Hematopoietic multipotent progenitor cell treated with erythropoietin and hydrocortisone succinate and interleukin-3 and kit ligand, for 17 days (in vitro differentiated cells): ENCODE results near the gene GOLGA3.
"Not testable (repeated sequence)": the region's sequence is repeated elsewhere in the genome, so short reads cannot be mapped to it uniquely, and the experiment has no call there.

Source experiments
- DNase-seq: peaks from one replicate; pipeline ENCODE4 v3.0.0-alpha.2; 2015; ENCODE audit warnings: low spot score

Gene GOLGA3

GRCh38 chr12:132753670-132754069, 75.0 kb downstream of the GOLGA3 start:
- DNase-seq, result not testable (repeated sequence)

- no peak for DNase-seq
These were observed 80.3 kb downstream of the GOLGA3 start for GRCh38 chr12:132748319-132748718.

GRCh38 chr12:132747896-132748295, 80.8 kb downstream of the GOLGA3 start:
- no peak for DNase-seq

GRCh38 chr12:132747395-132747794, 81.3 kb downstream of the GOLGA3 start:
- no peak for DNase-seq

GRCh38 chr12:132746613-132747012, 82.1 kb downstream of the GOLGA3 start:
- no peak for DNase-seq

- DNase-seq, result no peak
These were observed 84.8 kb downstream of the GOLGA3 start for GRCh38 chr12:132743831-132744230.

- no peak for DNase-seq
These were observed 87.0 kb downstream of the GOLGA3 start for GRCh38 chr12:132741620-132742019.

GRCh38 chr12:132740652-132741051, 88.0 kb downstream of the GOLGA3 start:
- DNase-seq, result no peak

- DNase-seq, result no peak
These were observed 88.4 kb downstream of the GOLGA3 start for GRCh38 chr12:132740313-132740646.

- no peak for DNase-seq
These were observed 88.9 kb downstream of the GOLGA3 start for GRCh38 chr12:132739600-132740312.

- no peak for DNase-seq
These were observed 91.8 kb downstream of the GOLGA3 start for GRCh38 chr12:132736913-132737312.

GRCh38 chr12:132736378-132736777, 92.3 kb downstream of the GOLGA3 start:
- no peak for DNase-seq

GRCh38 chr12:132735496-132735895, 93.2 kb downstream of the GOLGA3 start:
- no peak for DNase-seq

- no peak for DNase-seq
These were observed 94.5 kb downstream of the GOLGA3 start for GRCh38 chr12:132734206-132734605.

GRCh38 chr12:132731574-132731973, 97.1 kb downstream of the GOLGA3 start:
- no peak for DNase-seq

- no peak for DNase-seq
These were observed 98.3 kb downstream of the GOLGA3 start for GRCh38 chr12:132730353-132730752.

GRCh38 chr12:132729541-132730320, 98.9 kb downstream of the GOLGA3 start:
- DNase-seq, result no peak

GRCh38 chr12:132728502-132728901, 100.2 kb downstream of the GOLGA3 start:
- DNase-seq, result no peak

GRCh38 chr12:132727091-132727794, 101.4 kb downstream of the GOLGA3 start:
- DNase-seq, result no peak

- no peak for DNase-seq
These were observed 102.3 kb downstream of the GOLGA3 start for GRCh38 chr12:132726386-132726785.

GRCh38 chr12:132724506-132725241, 104.0 kb downstream of the GOLGA3 start:
- DNase-seq, result no peak

GRCh38 chr12:132723764-132724140, 104.9 kb downstream of the GOLGA3 start:
- no peak for DNase-seq
